H7 (cell line): Measurements from ENCODE around the gene TUBA8. TPM values are rescaled to one million over a fixed set of nuclear protein-coding genes. Genes with fewer than 3 reads are reported as not detected.
"Not testable (repeated sequence)": the region's sequence is repeated elsewhere in the genome, so short reads cannot be mapped to it uniquely, and the experiment has no call there.

Experiments used
- DNase-seq: peaks from one replicate; pipeline ENCODE4 v3.0.0; 2012
- H3K27me3 ChIP-seq: 2 replicates; pipeline ENCODE4 v1.6.0; 2011; ENCODE audit warnings: mild to moderate bottlenecking, low read length; ENCODE audit not compliant: control insufficient read depth, insufficient read depth
- H3K36me3 ChIP-seq: replicated peaks from 2 replicates; pipeline ENCODE4 v1.5.1; 2011; ENCODE audit warnings: low read length; ENCODE audit not compliant: control insufficient read depth, insufficient read depth
- H3K4me3 ChIP-seq: 2 replicates; pipeline ENCODE4 v1.5.1; 2011; ENCODE audit warnings: low read depth, mild to moderate bottlenecking, control low read depth, low read length, moderate library complexity; ENCODE audit not compliant: insufficient read depth
- total RNA-seq: library from RNA; depleted of rRNA; stranded (reverse); fragments of >200 nt; shearing (Covaris generic); gene quantifications from 2 replicates; pipeline ENCODE4 v1.2.3, GENCODE V29; 2014

TUBA8 gene
- total RNA-seq, 1 experiment from 2014 or later: 2.7 TPM

DNA sequence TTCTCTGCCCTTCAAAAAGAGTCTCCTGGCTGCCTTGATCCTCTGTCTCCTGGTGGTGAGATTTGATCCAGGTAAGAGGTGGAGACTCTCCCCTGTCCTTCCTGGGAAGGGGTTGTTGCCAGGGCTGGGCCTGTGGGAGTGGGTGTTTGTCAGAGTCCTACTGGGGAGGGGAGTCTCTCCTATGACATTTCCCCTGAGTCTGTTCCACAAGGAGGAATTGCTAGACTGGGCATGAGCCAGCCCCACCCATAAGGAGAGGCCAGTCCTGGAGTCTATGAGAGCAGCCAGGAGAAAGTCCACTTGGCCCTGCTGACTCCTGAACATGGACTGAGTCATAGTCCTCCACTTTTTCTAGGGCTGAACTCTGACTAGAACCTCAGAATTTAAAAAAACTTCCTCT, 25.4 kb upstream of the TUBA8 start:
- Histone ChIP-seq H3K4me3 (no peak overlapping the region), H3K27me3 (no peaks in the 10 kb centered on the region), H3K36me3 (peaks cover 29% of the 10 kb centered on the region)
- no peak for DNase-seq

DNA sequence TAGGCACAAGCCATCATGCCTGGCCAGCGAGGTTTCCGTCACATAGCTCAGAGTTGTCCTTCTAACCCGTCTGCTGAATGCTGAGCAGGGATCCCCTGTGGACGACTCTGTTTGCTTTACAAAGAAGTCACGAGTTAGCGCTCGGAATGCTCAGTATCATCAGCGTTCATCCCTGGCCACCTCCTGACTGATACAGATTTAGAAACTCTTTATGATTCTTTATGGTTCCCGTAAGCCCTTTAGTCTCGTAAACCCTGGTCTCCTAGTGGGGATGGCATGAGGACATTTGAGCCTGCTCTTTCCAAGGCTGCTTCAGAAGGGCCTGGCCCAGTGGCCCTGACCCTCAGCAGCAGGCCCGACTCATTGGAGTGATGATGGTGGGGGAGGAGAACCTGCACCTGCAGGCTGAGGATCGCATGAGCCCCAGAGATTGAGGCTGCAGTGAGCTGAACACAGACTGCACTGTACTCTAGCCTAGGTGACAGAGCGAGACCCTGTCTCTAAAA, 23.2 kb upstream of the TUBA8 start:
- no peak overlapping the region for H3K4me3 ChIP-seq
- DNase-seq: no peak
- H3K27me3 ChIP-seq: no peaks in the 10 kb centered on the region
- peaks cover 25% of the 10 kb centered on the region for H3K36me3 ChIP-seq

DNA sequence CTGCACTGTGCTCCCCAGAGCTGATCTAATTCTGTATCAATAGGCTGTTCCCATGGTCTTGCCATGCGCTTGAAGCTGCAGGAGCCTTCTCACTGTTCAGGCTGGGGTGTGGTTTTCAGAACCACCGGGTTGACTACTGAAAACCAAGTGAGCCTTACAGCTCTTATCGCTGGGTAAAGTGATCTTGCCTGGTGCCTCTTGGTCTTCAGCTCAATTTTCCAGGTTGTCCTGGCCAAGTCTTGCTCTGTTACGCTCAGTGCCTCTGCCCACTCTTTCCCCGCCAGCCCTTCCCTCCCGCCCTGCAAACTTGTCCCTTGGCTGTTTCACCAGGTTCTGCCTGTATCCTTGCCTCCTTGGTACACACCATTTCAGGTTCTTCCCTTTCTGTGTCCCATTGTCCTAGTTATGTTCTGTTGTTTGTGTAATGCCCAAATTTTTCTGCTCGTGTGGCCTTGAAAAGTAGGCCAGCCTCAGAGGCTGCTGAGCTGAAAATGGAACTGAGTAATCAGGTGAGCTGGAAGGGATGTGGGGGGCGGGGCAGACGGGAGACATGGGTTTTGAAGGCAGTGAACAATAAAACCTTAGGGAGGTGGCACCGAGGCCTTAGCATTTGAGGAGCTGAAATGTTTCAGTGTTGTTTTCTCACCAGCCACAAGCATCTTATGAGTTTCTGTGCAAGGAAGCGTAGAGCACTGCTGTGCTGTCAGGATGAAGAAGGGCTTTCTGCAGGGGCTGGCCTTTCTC, 21.6 kb upstream of the TUBA8 start:
- DNase-seq: no peak
- Histone ChIP-seq H3K4me3 (no peak overlapping the region), H3K27me3 (no peaks in the 10 kb centered on the region), H3K36me3 (peaks cover 17% of the 10 kb centered on the region)

DNA sequence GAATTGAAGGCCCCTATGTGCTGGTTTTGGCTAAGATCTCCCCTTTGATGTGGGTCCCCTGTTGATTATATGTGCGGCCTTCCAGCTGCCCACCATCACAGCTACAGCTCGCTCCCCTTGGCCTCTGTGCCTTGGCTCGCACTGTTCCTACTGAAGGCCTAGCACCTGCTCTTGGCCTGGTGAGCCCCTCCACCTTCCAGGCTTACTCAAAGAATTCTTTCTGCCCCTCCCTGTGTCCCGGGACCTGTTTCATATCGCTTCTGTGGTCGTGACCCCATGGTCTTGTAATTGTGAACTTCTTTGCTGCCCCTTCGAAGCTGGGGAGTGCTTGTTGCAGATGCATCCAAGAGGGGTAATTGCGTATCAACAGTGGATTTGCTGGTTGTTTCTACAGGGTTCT, 20.3 kb upstream of the TUBA8 start:
- H3K4me3 ChIP-seq: no peak overlapping the region
- H3K36me3 ChIP-seq: peaks cover 12% of the 10 kb centered on the region
- DNase-seq: no peak
- no peaks in the 10 kb centered on the region for H3K27me3 ChIP-seq

DNA sequence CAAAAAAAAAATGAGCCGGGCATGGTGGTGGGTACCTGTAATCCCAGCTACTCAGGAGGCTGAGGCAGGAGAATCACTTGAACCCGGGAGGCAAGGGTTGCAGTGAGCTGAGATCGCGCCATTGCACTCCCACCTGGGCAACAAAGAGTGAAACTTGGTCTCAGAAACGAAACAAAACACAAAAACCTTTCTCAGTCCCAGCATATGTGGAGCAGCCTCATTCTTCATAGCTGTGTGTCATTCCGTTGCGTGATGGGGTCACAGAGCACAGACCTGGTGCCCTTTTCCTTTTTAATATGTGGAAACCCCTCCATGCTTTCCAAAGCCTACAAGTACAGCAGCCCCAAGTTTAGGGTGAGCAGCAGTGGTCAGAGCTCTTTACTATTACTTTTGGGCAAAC, 19.1 kb upstream of the TUBA8 start:
- no peak for DNase-seq
- H3K4me3 ChIP-seq: no peak overlapping the region
- H3K36me3 ChIP-seq: peaks cover 9% of the 10 kb centered on the region
- no peaks in the 10 kb centered on the region for H3K27me3 ChIP-seq

DNA sequence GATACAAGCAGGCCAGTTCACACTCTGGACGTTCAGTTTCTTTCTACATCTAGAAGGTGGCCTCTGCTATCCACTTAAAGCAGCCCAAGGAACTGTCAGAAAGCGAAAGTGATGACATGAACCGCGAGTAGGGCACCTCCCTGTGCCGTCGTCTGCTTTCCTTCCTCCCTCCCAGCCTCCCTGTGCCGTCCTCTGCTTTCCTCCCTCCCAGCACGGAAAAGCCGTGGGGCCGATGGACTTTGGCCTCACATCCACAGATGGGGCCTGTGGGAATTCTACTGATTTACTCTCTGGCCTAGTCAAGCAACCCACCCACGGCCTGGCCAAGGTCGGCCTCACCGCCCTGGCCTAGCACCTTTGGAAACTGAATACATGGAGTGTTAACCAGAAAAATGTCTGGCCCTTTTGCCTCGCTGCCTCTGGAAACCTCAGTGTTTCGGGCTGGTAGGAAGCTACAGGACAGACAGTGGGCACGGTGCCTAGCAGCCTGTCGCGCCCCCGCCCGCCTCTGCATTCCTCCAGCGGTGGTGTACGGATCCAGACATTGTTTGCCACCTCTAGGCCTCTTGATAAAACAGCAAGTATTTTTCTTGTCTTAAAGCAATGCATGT, 18.6 kb upstream of the TUBA8 start:
- no peak overlapping the region for H3K4me3 ChIP-seq
- H3K36me3 ChIP-seq: peaks cover 9% of the 10 kb centered on the region
- no peak for DNase-seq
- no peaks in the 10 kb centered on the region for H3K27me3 ChIP-seq

DNA sequence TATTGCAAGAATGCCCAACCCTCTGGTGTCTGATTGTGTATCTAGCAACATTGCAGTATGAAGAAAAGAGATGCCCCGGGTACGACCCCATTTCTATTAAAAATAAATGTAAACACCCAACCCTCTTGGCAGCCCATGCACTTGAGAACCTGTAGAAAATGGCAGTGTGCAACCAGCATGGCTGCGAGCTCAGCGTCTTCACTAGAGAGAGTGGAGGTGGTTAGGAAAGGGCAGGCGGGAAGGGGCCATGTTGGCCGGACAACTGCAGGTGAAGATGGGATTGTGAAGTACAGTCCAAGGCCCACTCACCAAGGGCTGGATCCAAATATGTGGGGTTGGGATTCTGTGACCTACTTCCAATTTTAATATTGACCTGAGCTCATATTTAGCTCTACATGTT, 16.9 kb upstream of the TUBA8 start:
- Histone ChIP-seq H3K36me3 (peaks cover under 1% of the 10 kb centered on the region; the same call in 1 of the 2 replicates), H3K27me3 (no peaks in the 10 kb centered on the region), H3K4me3 (no peak overlapping the region)
- no peak for DNase-seq

DNA sequence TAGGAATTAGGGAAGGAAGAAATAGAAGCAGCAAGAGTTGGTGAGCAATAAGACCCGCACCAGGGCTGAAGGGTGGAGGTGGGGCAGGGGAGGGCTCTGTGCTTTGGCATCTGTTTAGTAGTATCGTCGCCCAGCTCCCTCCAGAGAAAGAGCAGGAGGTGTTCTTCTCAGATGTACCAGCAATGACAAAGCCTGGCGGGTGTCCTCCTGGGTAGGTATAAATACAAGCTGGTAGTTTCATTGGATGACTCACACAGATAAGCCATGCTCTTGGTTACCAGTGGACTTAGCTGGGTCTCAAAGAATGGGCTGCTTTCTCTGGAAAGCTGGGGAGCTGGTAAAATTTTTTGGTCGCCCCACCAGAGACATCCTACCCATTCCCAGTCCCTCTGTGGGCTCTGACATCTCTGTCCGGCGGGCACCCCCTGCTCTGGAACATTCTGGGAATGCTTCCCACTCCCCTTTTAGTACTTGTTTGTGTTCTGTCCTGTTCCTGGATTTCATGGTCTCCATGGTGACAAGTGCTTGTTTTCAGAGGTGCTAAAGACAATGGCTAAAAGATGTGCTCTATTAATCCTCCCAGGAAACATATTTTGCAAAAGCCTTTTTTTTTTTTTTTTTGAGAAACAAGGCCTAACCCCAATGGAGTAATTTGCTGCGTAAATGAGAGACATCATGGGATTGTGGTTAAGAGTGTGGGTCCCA, 15.4 kb upstream of the TUBA8 start:
- Histone ChIP-seq H3K4me3 (no peak overlapping the region), H3K27me3 (no peaks in the 10 kb centered on the region), H3K36me3 (no peaks in the 10 kb centered on the region)
- no peak for DNase-seq

DNA sequence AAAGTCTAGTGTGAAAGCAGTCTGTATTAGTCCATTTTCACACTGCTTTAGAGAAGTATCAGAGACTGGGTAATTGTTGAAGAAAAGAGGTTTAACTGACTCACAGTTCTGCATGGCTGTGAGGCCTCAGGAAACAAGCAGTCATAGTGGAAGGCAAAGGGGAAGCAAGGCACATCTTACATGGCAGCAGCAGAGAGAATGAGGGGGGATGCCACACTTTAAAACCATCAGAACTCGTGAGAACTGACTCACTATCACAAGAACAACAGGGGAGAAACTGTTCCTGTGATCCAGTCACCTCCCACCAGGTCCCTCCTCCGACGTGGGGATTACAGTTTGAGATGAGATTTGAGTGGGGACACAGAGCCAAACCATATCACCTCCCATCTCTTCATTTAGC, 13.8 kb upstream of the TUBA8 start:
- no peak for DNase-seq
- Histone ChIP-seq H3K27me3 (no peaks in the 10 kb centered on the region), H3K4me3 (no peak overlapping the region), H3K36me3 (no peaks in the 10 kb centered on the region)

DNA sequence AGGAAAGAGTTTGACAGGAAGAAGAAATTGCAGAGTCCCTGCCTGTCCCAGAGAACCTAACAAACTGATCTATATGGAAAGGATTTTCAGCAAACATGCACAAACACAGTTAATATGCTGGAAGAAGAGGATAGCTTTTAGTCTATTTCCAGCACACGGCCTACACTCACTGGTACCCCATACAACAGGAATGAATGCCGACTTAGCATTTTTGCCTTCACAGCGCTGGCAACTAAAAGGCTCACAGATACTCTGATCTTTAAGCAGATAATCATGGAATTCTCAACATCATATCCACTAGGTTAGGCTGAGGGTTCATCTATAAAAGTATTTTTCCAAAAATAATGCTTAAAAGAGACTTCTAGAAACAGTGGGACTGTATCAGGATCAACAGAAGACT, 9.8 kb upstream of the TUBA8 start:
- Histone ChIP-seq H3K36me3 (no peaks in the 10 kb centered on the region), H3K27me3 (no peaks in the 10 kb centered on the region), H3K4me3 (no peak overlapping the region)
- no peak for DNase-seq

DNA sequence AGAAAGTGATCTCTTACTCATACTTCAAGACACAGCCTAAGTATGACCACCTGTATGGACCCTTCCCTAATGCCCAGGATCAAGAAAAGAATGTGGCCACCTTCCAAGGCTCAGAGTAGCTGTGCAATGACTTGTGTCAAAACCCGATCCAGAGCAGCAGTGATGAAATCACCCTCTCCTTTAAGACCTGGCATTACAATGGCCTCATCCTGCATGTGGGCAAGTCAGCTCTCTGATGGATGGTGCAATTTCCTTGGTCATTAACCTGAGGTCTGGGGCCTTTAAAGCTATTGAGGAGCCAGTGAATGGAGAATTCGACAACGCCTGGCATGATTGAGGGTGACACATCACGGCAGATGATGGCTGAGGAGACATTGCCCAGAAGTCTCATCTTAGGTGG, 9.1 kb upstream of the TUBA8 start:
- no peaks in the 10 kb centered on the region for H3K27me3 ChIP-seq
- no peaks in the 10 kb centered on the region for H3K36me3 ChIP-seq
- no peak for DNase-seq
- H3K4me3 ChIP-seq: no peak overlapping the region

DNA sequence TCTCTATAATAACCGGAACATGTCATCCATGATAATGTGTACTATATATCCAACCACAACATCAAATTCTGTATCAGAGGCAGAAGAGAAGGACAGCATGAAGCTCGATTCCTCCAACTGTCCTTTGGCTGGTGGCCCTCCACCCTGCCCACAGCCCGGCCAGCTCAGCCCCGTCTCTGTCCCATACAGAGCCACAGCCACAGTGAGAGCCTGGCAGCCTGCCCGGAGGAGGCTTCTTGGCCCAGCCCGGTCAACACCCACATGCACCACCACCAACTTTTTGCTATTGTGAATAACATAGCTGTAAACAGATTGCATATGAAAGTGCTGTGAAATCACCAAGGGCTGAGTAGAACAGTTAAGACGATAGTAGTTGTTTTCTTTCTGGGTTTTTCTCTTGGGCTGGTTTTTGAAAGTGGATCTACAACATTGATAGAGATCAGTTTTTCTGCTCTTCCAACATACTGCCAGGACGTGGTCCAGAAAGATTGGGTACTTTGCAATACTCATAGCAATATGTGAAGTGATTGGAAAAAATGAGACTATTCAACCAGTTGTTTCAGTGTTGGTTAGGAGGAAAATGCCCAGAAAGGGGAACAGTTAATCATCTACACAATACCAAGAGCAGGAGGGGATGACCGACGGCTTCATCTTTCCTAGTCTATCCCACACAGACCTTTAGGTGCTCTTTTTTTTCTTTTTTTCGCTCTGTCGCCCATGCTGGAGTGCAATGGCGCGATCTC, 6.9 kb upstream of the TUBA8 start:
- Histone ChIP-seq H3K27me3 (no peaks in the 10 kb centered on the region), H3K36me3 (no peaks in the 10 kb centered on the region), H3K4me3 (no peak overlapping the region)
- DNase-seq: no peak

DNA sequence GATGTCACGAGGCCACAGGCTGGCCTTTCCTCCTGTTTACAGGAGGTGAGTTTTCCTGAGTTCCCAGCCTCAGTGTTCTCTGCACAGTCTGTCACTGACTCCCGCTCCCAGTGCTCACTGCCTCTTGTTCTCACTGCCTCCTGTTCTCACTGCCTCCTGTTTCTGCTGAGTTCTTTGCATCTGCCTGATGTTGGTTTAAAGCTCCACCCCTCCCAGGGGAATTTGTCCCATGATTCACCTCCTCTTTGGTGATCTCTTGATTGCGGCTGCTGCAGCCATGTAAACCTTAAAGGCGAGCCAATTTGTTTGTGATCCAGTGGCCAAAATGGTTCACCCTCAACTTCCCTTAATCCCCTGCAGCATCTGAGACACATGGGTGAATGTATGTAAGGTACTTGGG, 6.0 kb upstream of the TUBA8 start:
- no peaks in the 10 kb centered on the region for H3K36me3 ChIP-seq
- peaks cover 4% of the 10 kb centered on the region for H3K27me3 ChIP-seq
- no peak overlapping the region for H3K4me3 ChIP-seq
- no peak for DNase-seq

DNA sequence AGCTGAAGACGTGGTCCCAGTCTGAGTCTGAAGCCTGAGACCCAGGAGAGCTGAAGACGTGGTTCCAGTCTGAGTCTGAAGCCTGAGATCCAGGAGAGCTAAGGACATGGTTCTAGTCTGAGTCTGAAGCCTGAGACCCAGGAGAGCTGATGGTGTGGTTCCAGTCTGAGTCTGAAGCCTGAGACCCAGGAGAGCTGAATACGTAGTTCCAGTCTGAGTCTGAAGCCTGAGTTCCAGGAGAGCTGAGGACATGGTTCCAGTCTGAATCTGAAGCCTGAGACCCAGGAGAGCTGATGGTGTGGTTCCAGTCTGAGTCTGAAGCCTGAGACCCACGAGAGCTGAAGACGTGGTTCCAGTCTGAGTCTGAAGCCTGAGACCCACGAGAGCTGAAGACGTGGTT, 4.6 kb upstream of the TUBA8 start:
- peaks cover 18% of the 10 kb centered on the region for H3K27me3 ChIP-seq
- H3K36me3 ChIP-seq, H3K4me3 ChIP-seq, DNase-seq: not testable (repeated sequence)
